Measurements from ENCODE around the gene TCL1A. TPM values are rescaled to one million over a fixed set of nuclear protein-coding genes. Genes with fewer than 3 reads are reported as not detected.

The TCL1A gene
- total RNA-seq, 1 experiment from 2014 or later = not detected

GRCh38 chr14:95760596-95760995 is 46.7 kb upstream of the TCL1A start:
- in situ Hi-C loops (cut with HindIII; ENCODE audit: low pct_unique_long_range_greater_than_20kb, low sequenced_read_pairs) = no loop called here
- BruUV-seq (replicated peaks) = no TSS peak

GRCh38 chr14:95759941-95760340 is 46.0 kb upstream of the TCL1A start:
- DNase-seq (ENCODE audit: low read depth, low spot score) (no peak), ATAC-seq (no peak)
- POLR2A ChIA-PET = no interaction called here
- CTCF ChIA-PET = no interaction called here
- Histone ChIP-seq H3K27ac (ENCODE audit: low read length) (no peak overlapping the region), H3K27me3 (ENCODE audit: control insufficient read depth, insufficient read depth, low read length) (no peaks in the 10 kb centered on the region; the same call in 1 of the 2 replicates), H3K4me1 (ENCODE audit: control insufficient read depth, insufficient read depth, low read length) (no peaks in the 10 kb centered on the region), H3K9me3 (ENCODE audit: control insufficient read depth, insufficient read depth, low read depth, low read length) (no peaks in the 10 kb centered on the region), H3K4me3 (ENCODE audit: low read depth in 2 of 2, low read length in 2 of 2) (no peak overlapping the region), H3K36me3 (ENCODE audit: control insufficient read depth, insufficient read depth, low read length) (no peaks in the 10 kb centered on the region)
- in situ Hi-C loops (cut with HindIII; ENCODE audit: low pct_unique_long_range_greater_than_20kb, low sequenced_read_pairs) (no loop called here), intact Hi-C loops (cut with micrococcal nuclease; ENCODE audit: unreplicated experiment) (no loop called here)
- no peak for TF ChIP-seq POLR2AphosphoS5 (IDR thresholded peaks at IDR 0.05; ENCODE audit: low read depth, low read length)
- no peak for TF ChIP-seq REST (IDR thresholded peaks at IDR 0.05; ENCODE audit: insufficient read depth in 1 of 2, low read depth in 2 of 2, low read length in 1 of 2)
- no peak for TF ChIP-seq CTCF (IDR thresholded peaks at IDR 0.05)
- TF ChIP-seq TCF7L2 (IDR thresholded peaks at IDR 0.05; ENCODE audit: low read depth, low read length) = no peak
- no peak for TF ChIP-seq SIN3A (IDR thresholded peaks at IDR 0.05; ENCODE audit: borderline replicate concordance, insufficient read depth, low read depth, low read length)
- BruUV-seq (replicated peaks) = no TSS peak

More at GRCh38 chr14:95760596-95760995, 46.7 kb upstream of the TCL1A start:
- ATAC-seq = no peak
- Histone ChIP-seq H3K4me1 (ENCODE audit: control insufficient read depth, insufficient read depth, low read length) (no peaks in the 10 kb centered on the region), H3K36me3 (ENCODE audit: control insufficient read depth, insufficient read depth, low read length) (no peaks in the 10 kb centered on the region), H3K4me3 (ENCODE audit: low read depth in 2 of 2, low read length in 2 of 2) (no peak overlapping the region), H3K9me3 (ENCODE audit: control insufficient read depth, insufficient read depth, low read depth, low read length) (no peaks in the 10 kb centered on the region), H3K27me3 (ENCODE audit: control insufficient read depth, insufficient read depth, low read length) (no peaks in the 10 kb centered on the region; the same call in 1 of the 2 replicates), H3K27ac (ENCODE audit: low read length) (no peak overlapping the region)
- DNase-seq (ENCODE audit: low read depth, low spot score) = no peak
- intact Hi-C loops (cut with micrococcal nuclease; ENCODE audit: unreplicated experiment) = no loop called here
- TF ChIP-seq REST (IDR thresholded peaks at IDR 0.05; ENCODE audit: insufficient read depth in 1 of 2, low read depth in 2 of 2, low read length in 1 of 2) (no peak), CTCF (IDR thresholded peaks at IDR 0.05) (no peak), POLR2AphosphoS5 (IDR thresholded peaks at IDR 0.05; ENCODE audit: low read depth, low read length) (no peak)
- ChIA-PET POLR2A (no interaction called here), CTCF (no interaction called here)

Measured in Panc1 (cell line).